Cardiac muscle cell (in vitro differentiated cells and primary cell): ENCODE data around the gene TRABD2B. TPM values are rescaled to one million over a fixed set of nuclear protein-coding genes. Genes with fewer than 3 reads are reported as not detected.

ENCODE experiments used
- DNase-seq, 2 donors: peaks; one replicate each; pipeline versions ENCODE4 v3.0.0 to v3.0.0-alpha.2; 2010 to 2017; ENCODE audit warnings: low read depth in 1 of 2, low spot score in 1 of 2
- H3K27ac ChIP-seq: fragments of 200-600 bp; sonication (generic); 2 replicates; pipeline ENCODE4 v1.5.1; 2016
- H3K27me3 ChIP-seq: fragments of 200-600 bp; sonication (generic); 2 replicates; pipeline ENCODE4 v1.6.0; 2016; ENCODE audit warnings: control low read depth
- H3K36me3 ChIP-seq: fragments of 200-600 bp; sonication (generic); 2 replicates; pipeline ENCODE4 v1.5.1; 2016; ENCODE audit warnings: control low read depth
- H3K4me1 ChIP-seq: fragments of 200-600 bp; sonication (generic); 2 replicates; pipeline ENCODE4 v1.8.1; 2017; ENCODE audit warnings: low read depth, mild to moderate bottlenecking, mixed run types
- H3K4me3 ChIP-seq: fragments of 200-600 bp; sonication (generic); 2 replicates; pipeline ENCODE4 v1.5.1; 2016; ENCODE audit warnings: mild to moderate bottlenecking
- H3K9me3 ChIP-seq: fragments of 200-600 bp; sonication (generic); 2 replicates; pipeline ENCODE4 v1.5.1; 2017; ENCODE audit warnings: low read depth, mild to moderate bottlenecking, control low read depth
- CTCF ChIP-seq: IDR thresholded peaks from 2 replicates; pipeline ENCODE4 v1.5.1; 2012; ENCODE audit warnings: low read depth, mild to moderate bottlenecking, low read length
- polyA plus RNA-seq: library from polyadenylated mRNA; unstranded; fragments of >200 nt; fragmentation: Nextera tagmentation; extraction: Ambion mirVana; gene quantifications from 2 replicates; pipeline ENCODE4 v1.2.1, GENCODE V29; 2016
- total RNA-seq: library from RNA; depleted of rRNA; stranded (reverse); fragments of >200 nt; gene quantifications from 2 replicates; pipeline ENCODE4 v1.2.3, GENCODE V29; 2016

Gene TRABD2B
- total and polyA plus RNA-seq, 2 experiments from 2014 or later: 0.60 to 0.82 TPM

GRCh38 chr1:47883963-47884362 lies 113.2 kb downstream of the TRABD2B start:
- peaks cover 29% of the 10 kb centered on the region for H3K27me3 ChIP-seq
- H3K4me1 ChIP-seq: peaks cover 10% of the 10 kb centered on the region
- no peak for DNase-seq
- H3K36me3 ChIP-seq: no peaks in the 10 kb centered on the region
- no peaks in the 10 kb centered on the region for H3K9me3 ChIP-seq
- H3K27ac ChIP-seq: no peak overlapping the region
- H3K4me3 ChIP-seq: no peak overlapping the region
- TF ChIP-seq CTCF: no peak

GRCh38 chr1:47881505-47882442 lies 115.4 kb downstream of the TRABD2B start:
- H3K27ac ChIP-seq: no peak overlapping the region
- no peak for DNase-seq
- TF ChIP-seq CTCF: no peak

GRCh38 chr1:47876587-47876963 lies 120.6 kb downstream of the TRABD2B start:
- Histone ChIP-seq H3K27ac (no peak overlapping the region), H3K4me1 (peaks cover 35% of the 10 kb centered on the region), H3K27me3 (peaks cover 18% of the 10 kb centered on the region), H3K9me3 (no peaks in the 10 kb centered on the region), H3K36me3 (no peaks in the 10 kb centered on the region), H3K4me3 (no peak overlapping the region)
- DNase-seq: no peak
- no peak for TF ChIP-seq CTCF

More at GRCh38 chr1:47881505-47882442, 115.4 kb downstream of the TRABD2B start:
- peaks cover 8% of the 10 kb centered on the region for H3K4me1 ChIP-seq
- no peak overlapping the region for H3K4me3 ChIP-seq
- no peaks in the 10 kb centered on the region for H3K36me3 ChIP-seq
- H3K9me3 ChIP-seq: no peaks in the 10 kb centered on the region
- H3K27me3 ChIP-seq: peaks cover 27% of the 10 kb centered on the region

GRCh38 chr1:47875831-47876586 lies 121.2 kb downstream of the TRABD2B start:
- Histone ChIP-seq H3K4me3 (no peak overlapping the region), H3K36me3 (no peaks in the 10 kb centered on the region), H3K27me3 (peaks cover 12% of the 10 kb centered on the region), H3K9me3 (no peaks in the 10 kb centered on the region), H3K27ac (peak overlapping the region; percentile 62), H3K4me1 (peaks cover 35% of the 10 kb centered on the region)
- DNase-seq: peak; percentile 41 to 93
- no peak for TF ChIP-seq CTCF

- Histone ChIP-seq H3K9me3 (no peaks in the 10 kb centered on the region), H3K27me3 (peaks cover 10% of the 10 kb centered on the region), H3K27ac (peak overlapping the region; percentile 27), H3K4me1 (peaks cover 35% of the 10 kb centered on the region), H3K4me3 (no peak overlapping the region), H3K36me3 (no peaks in the 10 kb centered on the region)
- peak in 1 of 2 donors; percentile 82 for DNase-seq
- no peak for TF ChIP-seq CTCF
These were observed 122.1 kb downstream of the TRABD2B start for GRCh38 chr1:47875036-47875435.
